SK-N-MC (cell line): Measurements from ENCODE around the gene FBXL20.

ENCODE experiments used
- EZH2 ChIP-seq: fragments of 200-600 bp; sonication (generic); IDR thresholded peaks from one replicate; pipeline ENCODE4 v1.6.1; 2017; ENCODE audit warnings: antibody characterized with exemption
- POLR2AphosphoS5 ChIP-seq: IDR thresholded peaks from 2 replicates; pipeline ENCODE4 v1.6.1; 2012; ENCODE audit warnings: mild to moderate bottlenecking, low read depth, low read length, borderline replicate concordance

GRCh38 chr17:39261286-39261685, 140.1 kb downstream of the FBXL20 start:
- TF ChIP-seq EZH2 (no peak), POLR2AphosphoS5 (no peak)
